ENCODE results near the gene ZNF275. TPM values are rescaled to one million over a fixed set of nuclear protein-coding genes. Genes with fewer than 3 reads are reported as not detected.

ZNF275 gene
- total RNA-seq, 4 donors from 2014 or later: 1.0 to 4.7 (median 2.7) TPM

DNA sequence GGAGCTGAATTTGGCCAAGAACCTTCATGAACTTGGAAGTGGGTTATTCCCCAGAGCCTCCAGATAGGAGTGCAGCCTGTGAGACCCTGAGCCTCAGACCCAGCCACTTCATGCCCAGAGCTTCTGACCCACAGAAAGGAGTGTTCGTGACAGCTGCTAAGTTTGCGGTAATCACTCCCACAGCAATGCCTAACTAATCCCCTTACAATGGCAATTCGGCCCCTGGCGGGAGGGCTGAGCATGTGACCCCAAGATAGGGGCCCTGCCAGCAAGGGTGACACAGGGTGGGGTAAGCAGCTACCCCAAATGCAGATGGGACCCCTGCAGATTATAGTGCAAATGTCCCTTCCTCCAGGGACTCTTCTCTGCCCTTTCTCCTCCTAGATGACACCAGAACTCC lies 44.7 kb downstream of the ZNF275 start:
- DNase-seq (ENCODE audit: low spot score in 2 of 2): no peak
- WGBS, 2 donors: 98 to 100% methylated on average over 2 to 4 of the region's 4 CpGs
- intact Hi-C loops (cut with DNase I; ENCODE audit: low total_unique reads): no loop called here
- no peak overlapping the region for H3K4me3 ChIP-seq (ENCODE audit: low read depth, poor library complexity, severe bottlenecking)
- TF ChIP-seq POLR2A (IDR thresholded peaks at IDR 0.05): no peak
- TF ChIP-seq, protein P1, sequence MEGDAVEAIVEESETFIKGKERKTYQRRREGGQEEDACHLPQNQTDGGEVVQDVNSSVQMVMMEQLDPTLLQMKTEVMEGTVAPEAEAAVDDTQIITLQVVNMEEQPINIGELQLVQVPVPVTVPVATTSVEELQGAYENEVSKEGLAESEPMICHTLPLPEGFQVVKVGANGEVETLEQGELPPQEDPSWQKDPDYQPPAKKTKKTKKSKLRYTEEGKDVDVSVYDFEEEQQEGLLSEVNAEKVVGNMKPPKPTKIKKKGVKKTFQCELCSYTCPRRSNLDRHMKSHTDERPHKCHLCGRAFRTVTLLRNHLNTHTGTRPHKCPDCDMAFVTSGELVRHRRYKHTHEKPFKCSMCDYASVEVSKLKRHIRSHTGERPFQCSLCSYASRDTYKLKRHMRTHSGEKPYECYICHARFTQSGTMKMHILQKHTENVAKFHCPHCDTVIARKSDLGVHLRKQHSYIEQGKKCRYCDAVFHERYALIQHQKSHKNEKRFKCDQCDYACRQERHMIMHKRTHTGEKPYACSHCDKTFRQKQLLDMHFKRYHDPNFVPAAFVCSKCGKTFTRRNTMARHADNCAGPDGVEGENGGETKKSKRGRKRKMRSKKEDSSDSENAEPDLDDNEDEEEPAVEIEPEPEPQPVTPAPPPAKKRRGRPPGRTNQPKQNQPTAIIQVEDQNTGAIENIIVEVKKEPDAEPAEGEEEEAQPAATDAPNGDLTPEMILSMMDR (IDR thresholded peaks at IDR 0.05): no peak

DNA sequence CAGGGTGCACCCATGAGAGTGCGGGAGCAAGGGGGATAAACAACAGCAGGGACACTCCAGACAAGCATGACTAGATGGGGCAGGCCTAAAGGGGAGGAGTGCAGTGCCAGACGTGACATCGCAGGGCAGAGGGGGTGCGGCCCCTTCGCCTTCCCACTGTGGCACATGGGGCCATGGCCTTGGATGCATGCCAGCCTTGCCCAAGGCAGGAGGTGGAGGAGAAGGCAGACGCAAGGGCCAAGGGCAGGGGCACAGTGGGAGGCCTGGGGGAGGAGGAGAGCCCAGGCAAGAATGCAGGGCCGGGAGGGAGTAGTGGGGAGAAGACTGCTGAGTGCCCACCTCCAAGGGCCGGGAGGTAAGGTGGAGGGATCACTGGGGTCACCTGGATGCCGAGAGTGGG lies 45.6 kb downstream of the ZNF275 start:
- H3K4me3 ChIP-seq (ENCODE audit: low read depth, poor library complexity, severe bottlenecking): no peak overlapping the region
- TF ChIP-seq, protein P1 (IDR thresholded peaks at IDR 0.05): no peak
- TF ChIP-seq POLR2A (IDR thresholded peaks at IDR 0.05): no peak
- DNase-seq (ENCODE audit: low spot score in 2 of 2): no peak
- intact Hi-C loops (cut with DNase I; ENCODE audit: low total_unique reads): no loop called here
- 69 to 76% methylated on average over 9 of the region's 9 CpGs for WGBS, 2 donors

DNA sequence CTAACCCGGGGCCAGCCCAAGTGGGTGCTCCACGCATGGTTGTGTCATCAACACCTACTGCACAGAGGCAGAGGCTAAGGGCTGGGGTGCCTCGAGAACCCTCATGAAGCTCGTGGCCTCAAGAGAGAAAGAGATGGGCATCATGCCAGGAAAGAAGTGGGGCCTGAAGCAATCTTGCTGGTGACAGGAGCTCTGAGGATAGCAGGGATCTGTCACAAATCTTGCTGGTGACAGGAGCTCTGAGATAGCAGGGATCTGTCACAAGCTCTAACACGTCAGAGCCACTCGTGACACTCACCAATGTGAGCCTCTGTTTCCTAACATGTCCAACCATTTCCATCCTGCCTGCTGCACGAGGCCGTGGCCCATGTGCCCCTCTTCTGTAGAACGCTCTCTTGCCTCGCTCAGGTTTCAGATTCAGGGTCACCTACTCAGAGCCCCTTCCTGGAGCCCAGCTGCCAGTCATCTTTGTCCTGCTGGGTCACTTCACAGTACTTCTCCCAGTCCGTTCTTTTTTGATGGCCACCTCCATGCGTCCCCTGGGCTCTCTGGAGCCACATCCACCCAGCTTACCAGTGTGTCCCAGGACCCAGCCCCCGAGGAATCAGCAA lies 46.1 kb downstream of the ZNF275 start:
- intact Hi-C loops (cut with DNase I; ENCODE audit: low total_unique reads): no loop called here
- no peak for DNase-seq (ENCODE audit: low spot score in 2 of 2)
- TF ChIP-seq, protein P1 (IDR thresholded peaks at IDR 0.05): no peak
- no peak for TF ChIP-seq POLR2A (IDR thresholded peaks at IDR 0.05)
- H3K4me3 ChIP-seq (ENCODE audit: low read depth, poor library complexity, severe bottlenecking): no peak overlapping the region
- 60 to 68% methylated on average over 11 to 13 of the region's 13 CpGs for WGBS, 2 donors

DNA sequence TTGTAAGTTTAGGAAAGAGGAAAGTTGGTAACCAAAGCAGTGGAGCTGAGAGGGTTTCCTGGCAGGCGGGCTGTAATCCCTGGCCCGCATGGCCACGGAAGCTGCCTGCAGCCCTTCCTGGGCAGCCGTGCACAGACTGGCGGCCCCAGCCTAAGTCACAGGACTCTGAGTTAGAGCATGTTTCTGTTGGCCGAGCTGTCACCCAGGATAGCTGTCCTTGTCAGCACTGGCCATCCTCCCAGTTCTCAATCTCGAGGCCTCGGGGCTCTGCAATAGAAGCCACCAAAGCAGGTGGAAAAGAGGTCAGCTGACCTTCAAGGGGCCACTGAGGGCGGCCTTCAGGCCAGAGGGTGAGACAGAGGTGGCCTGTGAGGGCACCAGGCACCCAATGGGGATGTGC lies 46.7 kb downstream of the ZNF275 start:
- 66 to 74% methylated on average over 3 to 9 of the region's 9 CpGs for WGBS, 2 donors
- intact Hi-C loops (cut with DNase I; ENCODE audit: low total_unique reads): no loop called here
- DNase-seq (ENCODE audit: low spot score in 2 of 2): no peak
- TF ChIP-seq, protein P1 (IDR thresholded peaks at IDR 0.05): no peak
- no peak for TF ChIP-seq POLR2A (IDR thresholded peaks at IDR 0.05)
- H3K4me3 ChIP-seq (ENCODE audit: low read depth, poor library complexity, severe bottlenecking): no peak overlapping the region

DNA sequence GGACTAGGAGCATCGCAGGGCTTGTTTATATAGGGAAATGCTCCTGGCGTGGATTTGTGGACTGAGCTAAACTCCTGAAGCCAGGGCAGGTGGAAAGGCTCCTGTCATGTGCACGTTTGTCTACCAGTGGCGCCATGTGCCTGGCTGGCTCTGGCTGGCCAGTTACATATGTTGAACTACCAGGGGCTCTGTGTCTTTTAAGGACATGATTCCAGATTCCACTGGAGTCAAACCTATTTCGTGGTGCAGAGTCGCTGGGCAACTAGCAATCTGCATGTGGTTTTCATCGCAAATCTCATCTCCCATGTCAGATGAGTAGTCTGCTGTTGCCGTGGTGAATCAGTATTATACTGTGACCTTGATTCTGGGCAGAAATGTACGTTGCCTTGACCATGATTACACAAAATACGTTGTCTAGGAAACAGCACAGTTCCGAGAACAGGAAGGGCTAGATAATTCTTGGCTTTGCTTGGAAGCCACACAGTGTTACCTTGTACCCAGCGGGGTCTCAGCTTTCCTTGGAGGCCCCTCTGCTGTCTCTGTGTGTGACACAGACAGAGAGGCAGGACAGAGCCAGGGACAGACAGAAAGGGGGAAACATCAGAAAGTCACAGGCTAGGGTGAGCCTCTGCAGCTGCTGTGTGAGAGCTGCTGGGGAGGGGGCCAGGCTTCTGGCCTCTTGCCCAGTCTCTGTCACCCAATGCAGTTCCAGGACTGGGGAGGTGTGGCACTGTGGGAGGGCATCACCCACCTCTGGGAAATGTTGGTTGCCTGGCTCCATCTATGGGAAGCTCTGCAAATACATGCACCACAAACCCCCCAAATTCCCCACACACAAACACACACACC lies 48.0 kb downstream of the ZNF275 start:
- 51 to 52% methylated on average over 7 to 12 of the region's 12 CpGs for WGBS, 2 donors
- no peak for DNase-seq (ENCODE audit: low spot score in 2 of 2)
- no peak overlapping the region for H3K4me3 ChIP-seq (ENCODE audit: low read depth, poor library complexity, severe bottlenecking)
- TF ChIP-seq, protein P1 (IDR thresholded peaks at IDR 0.05): no peak
- intact Hi-C loops (cut with DNase I; ENCODE audit: low total_unique reads): no loop called here

All from lower leg skin (tissue), 4 donors.